HEK293 (cell line): ENCODE measurements around the gene ASB10.

Source experiments
- CTCF ChIP-seq: fragments of 450-650 bp; formaldehyde crosslinking; IDR thresholded peaks from 2 replicates; pipeline ENCODE4 v1.5.1; 2016; ENCODE audit warnings: missing biosample characterization, missing genetic modification characterization
- TCF7L2 ChIP-seq: IDR thresholded peaks from 2 replicates; pipeline ENCODE4 v1.6.1; 2011; ENCODE audit warnings: low read depth, mild to moderate bottlenecking, inconsistent platforms, low read length, moderate library complexity, borderline replicate concordance
- ZBTB11 ChIP-seq: fragments of 450-650 bp; formaldehyde crosslinking; conservative IDR thresholded peaks from 2 replicates; pipeline ENCODE4 v1.5.1; 2016; ENCODE audit warnings: low read depth, missing biosample characterization, missing genetic modification characterization
- ZNF350 ChIP-seq: fragments of 450-650 bp; formaldehyde crosslinking; IDR thresholded peaks from 2 replicates; pipeline ENCODE4 v1.5.0; 2017; ENCODE audit warnings: missing biosample characterization, mild to moderate bottlenecking, missing genetic modification characterization
- ZNF366 ChIP-seq: fragments of 450-650 bp; formaldehyde crosslinking; conservative IDR thresholded peaks from 2 replicates; pipeline ENCODE4 v1.5.1; 2016; ENCODE audit warnings: missing biosample characterization, missing genetic modification characterization
- ZNF510 ChIP-seq: fragments of 450-650 bp; formaldehyde crosslinking; IDR thresholded peaks from 2 replicates; pipeline ENCODE4 v1.5.1; 2018; ENCODE audit warnings: mild to moderate bottlenecking, missing genetic modification characterization, missing biosample characterization; ENCODE audit not compliant: insufficient replicate concordance
- ZNF596 ChIP-seq: fragments of 450-650 bp; IDR thresholded peaks from 2 replicates; pipeline ENCODE4 v1.5.0; 2018; ENCODE audit warnings: missing biosample characterization, mild to moderate bottlenecking, missing genetic modification characterization, moderate library complexity
- ZNF610 ChIP-seq: fragments of 450-650 bp; formaldehyde crosslinking; IDR thresholded peaks from 2 replicates; pipeline ENCODE4 v1.5.1; 2016; ENCODE audit warnings: missing biosample characterization, missing genetic modification characterization, borderline replicate concordance

GRCh38 chr7:151211155-151211772 lies 24.2 kb upstream of the ASB10 start:
- TF ChIP-seq CTCF (tag by site-specific recombination) = no peak
- TF ChIP-seq ZBTB11 (tag by site-specific recombination) = no peak
- TF ChIP-seq ZNF510 (tag by site-specific recombination) = no peak
- no peak for TF ChIP-seq ZNF366 (tag by site-specific recombination)
- no peak for TF ChIP-seq ZNF596 (tag by site-specific recombination)
- no peak for TF ChIP-seq ZNF610 (tag by site-specific recombination)
- no peak for TF ChIP-seq ZNF350 (tag by site-specific recombination)
- no peak for TF ChIP-seq TCF7L2
